Activated CD4-positive, CD25-positive, alpha-beta regulatory T cell (primary cell): Measurements from ENCODE around the gene GSDMA.

Experiments used
- DNase-seq, 4 experiments: peaks; one replicate each; lab custom pipeline; 2025; lab: John Stamatoyannopoulos, UW

The GSDMA gene

DNA sequence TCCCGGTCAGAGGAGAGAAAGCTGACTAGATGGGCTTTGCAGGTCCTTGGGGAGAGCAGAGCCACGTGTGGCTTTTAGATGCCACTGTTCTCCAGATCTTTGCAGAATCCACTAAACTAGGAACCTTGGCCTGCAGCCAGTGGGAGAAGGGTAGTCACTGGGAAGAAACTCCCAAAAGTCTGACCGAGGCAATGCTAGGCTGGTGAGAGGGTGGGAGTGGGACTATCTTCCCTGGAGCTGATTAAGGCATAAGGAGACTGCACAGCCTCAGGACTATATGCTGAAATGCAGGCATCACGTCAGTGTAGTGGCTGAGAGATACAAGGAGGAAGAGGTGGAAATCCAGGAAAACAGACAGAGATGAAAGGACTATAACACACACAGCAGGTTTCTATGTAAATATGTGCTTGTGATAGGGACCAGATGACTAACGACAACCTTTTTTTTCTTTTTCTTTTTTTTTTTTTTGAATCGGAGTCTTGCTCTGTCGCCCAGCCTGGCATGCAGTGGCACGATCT, 2.2 kb upstream of the GSDMA start:
- no peak for DNase-seq

DNA sequence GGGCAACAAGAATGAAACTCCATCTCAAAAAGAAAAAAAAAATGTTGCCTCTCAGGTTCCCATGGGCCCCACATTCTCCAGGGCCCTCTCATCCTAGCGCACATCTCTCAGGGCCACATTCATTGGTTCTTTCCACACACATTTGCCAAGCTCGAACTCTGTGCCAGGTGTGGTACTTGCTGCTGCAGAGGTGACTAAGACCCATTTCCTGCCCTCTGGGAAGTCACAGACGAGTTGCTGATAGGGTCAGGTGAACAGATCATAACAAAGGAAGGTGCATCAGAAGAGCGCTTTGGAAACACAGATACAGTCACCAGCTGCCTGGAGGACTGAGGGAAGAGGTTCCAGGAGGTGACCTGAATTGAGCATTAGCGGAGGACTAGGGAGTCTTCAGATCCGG, 1.0 kb downstream of the GSDMA start:
- peak in 2 of 4 experiments; percentile 37 to 42 for DNase-seq

DNA sequence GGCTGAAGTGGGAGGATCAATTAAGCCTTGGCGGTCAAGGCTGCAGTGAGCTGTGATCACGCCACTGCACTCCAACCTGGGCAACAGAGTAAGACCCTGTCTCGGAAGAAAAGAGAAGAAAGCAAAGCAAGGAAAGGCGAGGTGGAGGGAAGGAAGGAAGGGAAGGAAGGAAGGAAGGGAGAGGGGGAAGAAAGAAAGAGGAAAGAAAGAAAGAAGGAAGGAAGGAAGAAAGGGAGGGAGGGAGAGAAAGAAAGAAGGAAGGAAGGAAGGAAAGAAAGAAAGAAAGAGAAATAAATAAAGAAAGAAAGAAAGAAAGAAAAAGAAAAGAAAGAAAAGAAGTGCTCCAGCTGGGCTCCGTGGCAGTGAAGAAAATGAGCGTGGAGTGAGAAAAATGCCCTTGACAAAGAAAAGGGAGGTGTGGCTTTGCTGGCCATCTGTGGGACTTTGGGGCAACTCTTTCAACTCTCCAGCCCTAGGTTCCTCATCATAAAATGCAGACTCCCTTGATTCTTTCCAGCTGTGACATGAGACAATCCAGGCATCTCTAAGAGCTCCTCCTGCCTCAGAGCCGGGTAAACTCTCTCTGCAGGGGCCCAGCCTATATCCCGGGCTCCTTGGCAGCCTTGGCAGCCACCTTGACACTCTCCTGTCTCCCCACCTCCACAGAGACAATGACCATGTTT, 2.4 kb downstream of the GSDMA start:
- no peak for DNase-seq

DNA sequence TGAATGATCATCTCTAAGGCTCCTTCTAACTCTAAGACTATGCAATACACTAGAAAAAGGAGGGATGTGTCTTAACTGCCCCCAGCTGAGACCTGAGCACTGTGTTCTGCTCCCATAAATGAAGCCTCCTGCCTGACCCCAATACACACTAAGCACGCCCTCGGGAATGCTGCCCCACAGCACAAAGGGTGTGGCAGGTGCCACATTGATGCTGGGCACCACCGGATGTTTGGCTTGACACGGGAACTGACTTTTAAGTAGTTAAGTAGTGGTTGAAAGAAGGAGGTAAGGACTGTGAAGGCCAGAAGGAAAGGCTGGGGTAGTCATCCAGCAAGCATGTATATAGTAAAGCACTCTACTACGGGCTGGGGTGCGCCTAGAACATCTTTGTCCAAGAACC, 4.0 kb downstream of the GSDMA start:
- DNase-seq = no peak

DNA sequence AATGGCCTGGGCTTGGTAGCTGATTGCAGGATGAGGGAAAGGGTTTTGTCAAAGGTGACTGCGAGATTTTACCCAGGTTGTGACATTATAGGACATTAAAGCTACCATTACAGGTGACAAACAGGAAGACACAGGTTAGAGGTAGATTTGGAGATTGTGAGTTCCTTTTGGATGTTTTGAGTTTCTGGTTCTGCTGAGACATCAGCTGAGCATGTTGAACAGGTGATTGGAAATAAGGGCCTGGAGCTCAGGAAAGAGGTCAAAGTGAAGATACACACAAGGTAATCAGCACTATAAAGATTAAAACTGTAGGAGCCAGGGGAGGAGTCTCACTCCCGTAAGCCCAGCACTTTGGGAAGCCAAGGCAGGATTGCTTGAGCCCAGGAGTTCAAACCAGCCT, 6.0 kb downstream of the GSDMA start:
- DNase-seq = no peak

DNA sequence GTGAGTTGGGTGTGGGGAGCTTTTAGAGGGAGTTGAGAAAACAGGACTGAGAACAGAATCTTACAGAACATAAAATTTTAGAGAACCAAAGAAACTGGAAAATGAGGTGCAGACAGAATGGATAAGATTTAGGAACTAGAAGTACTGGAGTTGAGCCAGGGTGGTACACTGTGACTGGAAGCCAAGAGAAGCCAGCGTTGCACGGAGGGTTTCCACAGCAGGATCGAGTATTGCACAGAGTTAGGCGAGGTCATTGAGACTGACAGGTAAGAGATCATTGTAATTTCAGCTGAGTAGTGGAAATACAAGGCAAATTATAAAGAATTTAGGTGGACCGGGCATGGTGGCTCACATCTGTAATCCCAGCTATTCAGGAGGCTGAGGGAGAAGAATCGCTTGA, 6.6 kb downstream of the GSDMA start:
- DNase-seq = no peak

DNA sequence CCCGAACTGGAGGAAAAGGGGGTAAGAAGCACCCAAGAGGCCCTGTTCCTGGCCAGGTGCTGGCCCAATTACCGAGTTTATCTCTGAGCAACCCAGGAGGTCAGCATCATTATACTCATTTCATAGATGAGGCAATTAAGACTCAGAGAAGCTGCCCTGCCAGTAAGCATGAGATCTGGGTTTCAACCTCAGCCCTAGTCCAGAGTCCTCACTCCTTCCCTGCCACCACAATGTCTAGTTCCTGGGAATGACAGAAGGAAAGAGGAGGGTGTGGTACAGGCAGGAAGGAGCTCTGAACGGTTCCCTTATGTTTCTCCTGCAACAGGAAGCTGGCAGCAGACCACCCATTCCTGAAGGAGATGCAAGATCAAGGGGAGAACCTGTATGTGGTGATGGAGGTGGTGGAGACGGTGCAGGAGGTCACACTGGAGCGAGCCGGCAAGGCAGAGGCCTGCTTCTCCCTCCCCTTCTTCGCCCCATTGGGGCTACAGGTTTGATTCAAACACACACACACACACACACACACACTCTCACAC, 7.4 kb downstream of the GSDMA start:
- no peak for DNase-seq

DNA sequence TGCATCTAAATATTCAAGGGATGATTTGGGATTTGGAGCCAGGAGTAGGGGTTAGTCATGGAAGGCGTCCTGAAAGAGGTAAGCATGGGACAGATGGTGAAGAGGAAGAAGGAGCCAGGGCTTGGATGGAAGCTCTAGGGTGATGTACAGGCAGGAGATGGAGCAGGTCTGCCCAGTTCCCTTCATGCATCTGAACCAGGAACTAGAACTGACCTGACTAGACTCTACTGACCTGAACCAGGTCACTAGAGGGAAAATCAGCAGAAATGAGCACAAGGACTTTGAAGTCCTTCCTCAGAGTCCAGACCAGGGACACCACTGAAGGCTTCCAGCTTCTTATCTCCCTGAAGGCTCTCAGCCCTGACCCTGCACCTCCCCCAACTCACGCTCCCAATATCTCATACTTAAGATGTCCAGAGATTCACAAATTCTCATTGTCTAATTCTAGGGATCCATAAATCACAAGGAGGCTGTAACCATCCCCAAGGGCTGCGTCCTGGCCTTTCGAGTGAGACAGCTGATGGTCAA, 8.3 kb downstream of the GSDMA start:
- no peak for DNase-seq

DNA sequence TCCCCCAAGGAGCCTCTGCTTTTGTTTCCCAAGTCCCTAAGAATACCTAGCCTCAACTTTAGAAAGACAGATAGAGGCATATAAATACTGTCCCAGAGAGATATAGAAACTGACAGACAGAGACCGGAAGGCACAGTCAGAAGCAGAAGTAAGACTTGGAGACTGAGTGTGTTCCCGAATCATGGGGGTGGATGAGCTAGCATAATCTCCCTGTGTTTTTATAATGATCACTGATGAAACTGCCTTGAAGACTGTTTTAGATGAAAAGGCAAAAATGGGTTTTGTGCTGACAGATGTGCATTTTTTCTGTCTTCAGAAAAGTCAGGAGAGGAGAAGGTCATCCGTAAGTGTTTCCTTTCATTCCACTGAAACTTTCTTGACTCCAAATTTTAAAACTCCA, 9.5 kb downstream of the GSDMA start:
- no peak for DNase-seq

DNA sequence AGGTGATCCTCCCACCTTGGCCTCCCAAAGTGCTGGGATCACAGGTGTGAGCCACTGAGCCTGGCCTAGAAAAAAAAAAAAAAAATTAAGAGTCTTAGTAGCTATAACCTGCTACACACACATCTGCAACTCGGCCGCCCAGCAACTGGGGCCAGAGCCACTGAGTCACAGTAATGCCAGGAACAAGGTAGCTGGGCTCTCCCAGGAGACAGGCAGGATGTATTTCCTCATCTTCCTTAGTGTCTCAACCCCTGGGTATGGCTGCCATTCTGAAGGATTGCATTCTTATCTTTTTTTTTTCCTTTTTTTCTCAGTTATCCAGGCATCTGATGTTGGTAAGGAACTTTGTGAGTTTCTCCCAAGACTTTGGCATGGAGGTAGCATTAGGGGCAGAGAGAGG, 10.7 kb downstream of the GSDMA start:
- DNase-seq = no peak

DNA sequence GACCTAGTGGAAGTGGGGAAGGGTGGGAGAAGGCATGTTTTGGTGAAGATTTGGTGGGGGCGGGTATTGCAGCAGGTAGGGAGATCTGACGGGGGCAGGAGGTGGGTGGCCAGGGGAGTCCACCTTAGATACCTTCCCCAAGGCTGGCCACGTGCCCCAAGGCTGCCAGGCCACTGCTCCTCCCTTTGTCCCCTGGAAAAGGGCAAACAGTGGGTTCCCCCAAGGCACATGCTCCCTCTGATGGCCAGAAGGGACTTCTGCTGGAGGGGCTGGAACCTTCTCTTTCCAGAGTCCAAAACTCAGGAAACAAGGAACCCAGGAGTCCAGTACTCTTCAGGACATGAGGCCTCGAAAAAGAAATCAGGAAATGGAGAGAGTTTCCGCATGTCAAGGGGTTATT, 11.6 kb downstream of the GSDMA start:
- no peak for DNase-seq

DNA sequence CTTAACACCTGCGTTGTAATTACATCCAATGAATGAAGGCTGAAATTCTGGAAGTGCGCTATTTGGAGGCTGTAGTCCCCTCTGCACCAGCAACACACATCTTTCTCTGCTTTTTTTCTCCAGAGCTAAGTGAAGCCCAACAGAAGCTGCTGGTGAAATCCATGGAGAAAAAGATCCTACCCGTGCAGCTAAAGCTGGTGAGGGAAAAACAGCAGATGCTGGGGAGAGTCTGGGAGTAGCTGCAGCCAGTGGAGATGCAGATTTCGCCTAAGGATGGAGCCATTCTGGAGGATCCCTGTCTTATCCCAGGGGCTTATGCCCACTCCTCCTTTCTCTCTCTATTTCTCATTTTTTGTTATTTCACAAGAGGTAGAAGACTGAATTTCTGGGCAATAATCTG, 13.0 kb downstream of the GSDMA start:
- DNase-seq = no peak

DNA sequence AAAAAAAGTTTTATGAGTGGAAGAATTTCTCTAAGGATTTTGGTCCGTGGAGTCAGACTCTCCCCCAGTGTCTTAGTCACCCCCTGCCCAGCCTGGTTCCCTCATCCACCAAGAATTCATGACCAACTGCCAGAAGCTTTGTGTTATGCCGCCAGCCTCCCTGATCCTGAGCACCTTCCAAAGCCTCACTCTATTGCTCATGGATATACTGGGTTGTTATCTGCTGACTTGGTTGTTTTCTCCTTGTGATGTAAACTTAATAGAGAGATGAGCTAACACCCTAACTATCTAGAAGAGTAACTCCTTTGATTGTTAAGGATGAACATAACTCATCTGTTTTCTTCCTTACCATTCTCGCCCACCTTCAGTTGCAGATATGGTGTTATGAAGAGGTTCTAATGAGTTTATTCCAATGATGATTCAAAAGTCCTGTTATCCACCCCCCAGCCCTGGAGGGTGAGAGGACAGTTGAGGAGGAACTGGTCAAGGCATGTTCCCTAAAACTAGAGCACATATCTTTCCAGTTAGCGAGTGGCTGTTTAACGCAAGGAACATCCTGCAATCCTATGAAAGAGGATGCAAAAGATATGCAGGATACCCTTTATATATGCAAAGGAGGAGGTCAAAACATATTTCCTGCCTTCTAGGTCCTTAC, 16.3 kb downstream of the GSDMA start:
- no peak for DNase-seq

DNA sequence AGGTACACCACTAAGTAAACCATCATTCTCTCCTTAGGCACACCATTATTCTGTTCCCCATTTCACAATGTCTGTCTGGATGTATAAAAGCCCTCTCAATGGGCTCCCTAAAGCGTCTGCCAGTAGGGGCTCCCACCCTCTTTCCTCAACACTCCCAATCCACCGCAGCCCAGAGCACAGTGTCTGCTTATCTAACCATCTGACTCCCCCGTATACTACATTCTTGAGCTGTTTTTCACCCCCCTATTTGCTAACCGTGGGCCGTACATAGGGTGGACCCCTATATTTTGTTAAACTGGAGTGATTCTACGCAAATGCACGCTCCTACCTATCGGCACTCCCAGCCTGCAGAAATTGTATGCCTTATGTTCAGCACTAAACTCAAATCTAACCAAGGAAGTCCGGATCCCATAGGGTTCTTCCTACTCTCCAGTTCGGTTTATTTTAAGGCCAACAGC, 17.1 kb downstream of the GSDMA start:
- no peak for DNase-seq

DNA sequence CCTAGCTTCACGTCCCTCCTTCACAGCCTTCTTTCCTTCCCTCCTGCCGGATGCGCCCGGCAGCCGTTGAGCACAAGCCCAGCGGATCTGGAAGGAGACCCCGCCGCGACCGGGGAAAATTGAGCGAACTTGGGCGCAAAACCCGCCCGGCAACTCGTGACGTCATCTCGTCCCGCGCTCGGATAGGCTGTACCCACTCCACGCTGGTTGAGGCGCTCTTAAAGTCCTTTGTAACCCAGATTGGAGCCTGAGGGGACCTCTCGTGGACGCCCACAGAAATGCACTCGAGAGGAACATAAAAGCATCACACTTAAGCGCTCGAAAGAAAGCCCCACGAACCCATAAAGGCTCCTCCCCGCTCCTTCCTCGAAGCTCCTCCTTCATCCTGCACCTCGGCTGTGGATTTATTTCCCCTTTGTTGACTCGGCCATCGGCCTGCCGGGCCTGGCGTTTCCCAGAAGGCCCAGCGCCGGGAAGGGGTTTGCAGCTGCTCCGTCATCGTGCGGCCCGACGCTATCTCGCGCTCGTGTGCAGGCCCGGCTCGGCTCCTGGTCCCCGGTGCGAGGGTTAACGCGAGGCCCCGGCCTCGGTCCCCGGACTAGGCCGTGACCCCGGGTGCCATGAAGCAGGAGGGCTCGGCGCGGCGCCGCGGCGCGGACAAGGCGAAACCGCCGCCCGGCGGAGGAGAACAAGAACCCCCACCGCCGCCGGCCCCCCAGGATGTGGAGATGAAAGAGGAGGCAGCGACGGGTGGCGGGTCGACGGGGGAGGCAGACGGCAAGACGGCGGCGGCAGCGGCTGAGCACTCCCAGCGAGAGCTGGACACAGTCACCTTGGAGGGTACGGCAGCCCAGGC, 17.8 kb downstream of the GSDMA start, which contains the start of gene PSMD3:
TSS of gene PSMD3 (plus strand) at position 457 of the 856 bp plus-strand sequence. CDS start at position 621, 164 bp downstream.
- peak; percentile 88 to 94 (median 93) for DNase-seq

DNA sequence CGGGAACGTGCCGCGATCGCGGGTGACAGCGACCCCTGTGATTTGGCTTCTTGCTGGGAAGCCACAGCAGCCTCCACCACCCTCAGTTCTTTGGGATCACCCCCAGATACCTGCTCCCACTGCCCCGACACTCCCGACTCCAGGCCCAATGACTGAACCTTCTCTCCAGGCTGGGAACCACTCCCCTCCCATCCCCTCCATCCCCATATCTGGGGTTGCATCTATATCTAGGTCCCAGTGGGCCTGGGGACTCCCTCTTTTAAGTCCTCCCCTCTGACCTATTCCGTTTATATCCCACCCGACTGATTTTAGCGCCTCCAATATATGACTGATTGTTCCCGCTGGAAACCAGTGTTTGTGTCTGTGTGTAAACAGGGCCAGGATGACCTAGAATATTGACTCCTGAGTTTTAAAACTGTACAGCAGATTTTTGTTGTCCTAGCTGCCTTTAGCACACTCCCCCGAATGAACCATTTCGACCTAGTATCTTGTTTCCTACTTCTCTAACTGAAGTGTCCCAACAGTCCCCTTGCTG, 18.5 kb downstream of the GSDMA start:
- no peak for DNase-seq

DNA sequence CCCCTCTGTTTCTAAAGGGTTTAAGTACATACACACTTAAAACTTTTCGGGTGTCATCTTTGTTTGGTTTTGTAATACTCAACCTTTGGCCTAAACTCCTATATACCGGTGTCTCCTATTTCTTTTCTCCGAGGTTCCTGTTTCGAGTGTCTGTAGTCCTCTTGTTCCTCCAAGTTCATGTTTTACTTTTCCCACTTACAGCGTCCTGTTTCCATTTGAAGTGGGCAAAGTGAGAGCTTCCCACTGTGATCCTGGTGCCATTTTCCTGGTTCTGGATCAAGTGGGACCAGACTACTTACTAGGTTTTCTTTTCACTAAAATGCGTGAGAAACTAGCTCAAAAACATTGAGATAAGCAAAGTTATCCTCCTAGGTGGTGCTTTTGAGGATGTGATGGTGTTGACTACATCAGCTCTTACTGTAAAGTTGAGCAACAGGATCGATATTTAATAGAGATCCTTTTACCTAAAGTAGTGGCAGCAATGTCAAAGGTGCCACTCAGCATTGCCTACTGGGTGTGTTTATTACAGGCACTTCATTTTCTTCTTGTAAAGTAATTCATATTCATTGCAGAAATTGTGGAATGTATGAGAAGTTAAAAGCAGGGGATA, 19.1 kb downstream of the GSDMA start:
- DNase-seq = no peak

DNA sequence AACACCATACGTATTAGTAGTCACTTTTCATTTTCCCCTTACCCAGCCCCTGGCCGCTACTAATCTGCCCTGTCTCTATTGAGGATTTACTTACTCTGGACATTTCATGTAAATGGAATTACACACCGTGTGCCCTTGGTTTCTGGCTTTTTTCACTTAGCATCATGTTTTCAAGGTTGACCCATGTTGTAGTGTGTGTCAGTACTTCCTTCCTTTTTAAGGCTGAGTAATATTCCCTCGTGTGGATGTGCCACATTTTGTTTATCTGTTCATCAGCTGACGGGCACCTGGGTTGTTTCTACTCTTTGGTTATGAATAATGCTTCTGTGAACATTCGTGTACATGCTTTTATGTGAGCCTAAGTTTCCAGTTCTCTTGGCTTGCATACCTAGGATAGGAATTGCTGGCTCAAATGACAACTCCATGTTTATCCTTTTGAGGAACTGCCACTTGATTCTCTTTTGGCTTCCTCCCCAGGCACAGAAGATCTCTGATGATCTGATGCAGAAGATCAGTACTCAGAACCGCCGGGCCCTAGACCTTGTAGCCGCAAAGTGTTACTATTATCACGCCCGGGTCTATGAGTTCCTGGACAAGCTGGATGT, 25.5 kb downstream of the GSDMA start:
- no peak for DNase-seq

DNA sequence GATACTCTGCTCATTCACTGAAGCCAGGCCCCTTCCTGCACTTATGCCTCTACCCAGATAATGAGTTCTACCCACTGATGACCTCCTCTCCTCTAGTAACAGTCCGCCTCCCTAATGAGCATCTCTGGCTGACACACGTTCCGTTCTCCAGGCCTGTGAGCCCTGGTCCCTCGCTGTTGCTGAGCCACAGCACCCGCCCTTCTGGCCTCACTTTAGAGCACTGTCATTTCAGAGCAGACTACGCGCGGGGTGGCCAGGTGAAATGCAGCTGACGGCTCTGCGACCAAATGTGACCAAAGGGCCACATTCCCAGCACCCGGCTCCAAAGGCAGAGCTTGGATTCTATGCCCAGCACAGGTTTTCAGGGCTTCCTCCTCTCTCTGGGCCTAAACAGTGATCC, 31.6 kb downstream of the GSDMA start:
- no peak for DNase-seq

DNA sequence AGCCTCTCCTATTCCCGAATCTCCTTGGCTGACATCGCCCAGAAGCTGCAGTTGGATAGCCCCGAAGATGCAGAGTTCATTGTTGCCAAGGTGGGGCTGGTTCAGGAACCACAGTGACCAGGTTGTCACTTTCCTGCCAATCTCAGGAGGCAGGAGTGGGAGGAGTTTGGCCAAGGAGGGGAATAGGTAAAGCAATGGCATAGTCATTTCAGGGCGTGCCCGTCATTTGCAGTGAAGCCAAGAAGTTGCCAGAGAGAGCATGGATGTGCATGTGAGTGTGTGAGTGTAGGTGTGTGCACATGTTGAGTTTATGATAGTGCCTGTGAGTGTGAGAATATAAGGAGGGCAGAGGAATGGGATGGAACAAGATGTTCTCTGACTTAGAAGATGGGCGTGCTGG, 32.6 kb downstream of the GSDMA start:
- no peak for DNase-seq

DNA sequence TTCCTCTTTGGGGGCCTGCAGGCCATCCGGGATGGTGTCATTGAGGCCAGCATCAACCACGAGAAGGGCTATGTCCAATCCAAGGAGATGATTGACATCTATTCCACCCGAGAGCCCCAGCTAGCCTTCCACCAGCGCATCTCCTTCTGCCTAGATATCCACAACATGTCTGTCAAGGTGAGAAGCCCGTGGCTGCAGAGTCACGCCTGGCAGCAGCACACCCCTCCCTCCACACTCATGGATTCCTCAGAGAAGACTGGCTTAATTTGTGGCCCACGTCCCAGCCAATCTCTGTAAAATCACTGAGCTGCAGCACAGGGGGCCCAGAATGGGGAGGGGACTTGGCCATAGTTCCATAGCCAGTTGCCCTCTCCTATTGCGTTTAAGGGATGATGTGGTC, 33.4 kb downstream of the GSDMA start:
- no peak for DNase-seq
